ENCODE measurements around the gene KMT2B.

The KMT2B gene

GRCh38 chr19:35779033-35779432 is 61.2 kb downstream of the KMT2B start:
- DNase-seq, result no peak

DNA sequence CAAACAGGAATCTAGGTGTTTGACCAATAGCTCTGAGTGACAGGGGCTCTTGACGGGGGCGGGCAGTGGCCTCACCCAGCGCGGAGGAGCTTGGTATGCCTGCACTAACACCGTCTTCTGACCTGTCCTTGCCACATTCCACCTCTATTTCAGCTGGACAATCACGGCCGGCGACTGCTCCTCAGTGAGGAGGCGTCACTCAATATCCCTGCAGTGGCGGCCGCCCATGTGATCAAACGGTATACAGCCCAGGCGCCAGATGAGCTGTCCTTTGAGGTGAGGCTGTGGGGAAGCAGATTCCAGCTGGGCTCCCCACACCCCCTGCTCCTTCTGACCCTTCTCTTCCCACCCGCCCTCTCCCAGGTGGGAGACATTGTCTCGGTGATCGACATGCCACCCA is 62.3 kb downstream of the KMT2B start:
- DNase-seq, result no peak

DNA sequence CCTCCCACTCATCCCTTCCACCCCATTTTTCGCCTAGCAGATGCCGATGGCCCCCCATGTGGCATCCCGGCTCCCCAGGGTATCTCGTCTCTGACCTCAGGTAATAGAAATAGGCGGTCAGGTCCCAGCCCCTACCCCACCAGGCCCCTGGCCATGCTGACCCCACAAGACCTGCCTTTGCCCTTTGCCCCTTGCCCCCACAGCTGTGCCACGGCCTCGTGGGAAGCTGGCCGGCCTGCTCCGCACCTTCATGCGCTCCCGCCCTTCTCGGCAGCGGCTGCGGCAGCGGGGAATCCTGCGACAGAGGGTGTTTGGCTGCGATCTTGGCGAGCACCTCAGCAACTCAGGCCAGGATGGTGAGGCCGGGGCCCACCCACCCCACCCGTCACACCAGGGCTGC is 62.9 kb downstream of the KMT2B start:
- no peak for DNase-seq

DNA sequence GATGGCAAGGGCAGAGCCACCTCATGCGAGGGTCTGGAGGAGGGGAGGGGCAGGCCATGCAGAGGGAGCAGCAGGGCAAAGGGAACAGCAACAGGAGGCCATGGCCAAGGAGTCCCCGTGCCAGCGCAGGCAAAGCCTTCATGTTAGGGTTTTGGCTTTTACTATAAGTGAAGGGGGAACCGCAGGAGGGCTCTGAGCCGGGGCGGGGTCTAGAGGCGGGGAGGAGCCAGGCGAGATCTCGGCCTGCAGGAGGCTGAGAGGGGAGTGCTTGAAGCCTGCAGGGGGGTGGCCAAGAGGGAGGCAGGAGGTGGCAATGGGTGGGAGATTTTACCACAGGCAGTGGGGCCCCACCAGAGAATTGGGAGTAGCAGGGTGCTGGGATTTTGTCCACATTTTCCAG is 63.8 kb downstream of the KMT2B start:
- DNase-seq, result no peak

- DNase-seq, result no peak
These were observed 64.8 kb downstream of the KMT2B start for GRCh38 chr19:35782589-35782988.

GRCh38 chr19:35783469-35784434 is 65.9 kb downstream of the KMT2B start:
- DNase-seq, result no peak

GRCh38 chr19:35784503-35785338 is 66.9 kb downstream of the KMT2B start:
- no peak for DNase-seq

DNA sequence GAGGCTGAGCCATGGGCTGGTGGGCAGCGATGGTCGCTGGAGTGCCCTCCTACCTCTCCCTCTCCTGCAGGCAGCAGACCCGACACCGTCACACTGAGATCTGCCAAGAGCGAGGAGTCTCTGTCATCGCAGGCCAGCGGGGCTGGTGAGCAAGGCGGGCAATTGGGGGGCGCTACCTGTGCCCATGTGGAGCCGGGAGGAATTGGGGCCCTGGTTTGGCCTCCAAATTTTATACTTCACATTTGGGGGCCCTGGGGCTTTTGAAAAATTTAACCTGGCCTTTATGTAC is 67.5 kb downstream of the KMT2B start:
- no peak for DNase-seq

DNA sequence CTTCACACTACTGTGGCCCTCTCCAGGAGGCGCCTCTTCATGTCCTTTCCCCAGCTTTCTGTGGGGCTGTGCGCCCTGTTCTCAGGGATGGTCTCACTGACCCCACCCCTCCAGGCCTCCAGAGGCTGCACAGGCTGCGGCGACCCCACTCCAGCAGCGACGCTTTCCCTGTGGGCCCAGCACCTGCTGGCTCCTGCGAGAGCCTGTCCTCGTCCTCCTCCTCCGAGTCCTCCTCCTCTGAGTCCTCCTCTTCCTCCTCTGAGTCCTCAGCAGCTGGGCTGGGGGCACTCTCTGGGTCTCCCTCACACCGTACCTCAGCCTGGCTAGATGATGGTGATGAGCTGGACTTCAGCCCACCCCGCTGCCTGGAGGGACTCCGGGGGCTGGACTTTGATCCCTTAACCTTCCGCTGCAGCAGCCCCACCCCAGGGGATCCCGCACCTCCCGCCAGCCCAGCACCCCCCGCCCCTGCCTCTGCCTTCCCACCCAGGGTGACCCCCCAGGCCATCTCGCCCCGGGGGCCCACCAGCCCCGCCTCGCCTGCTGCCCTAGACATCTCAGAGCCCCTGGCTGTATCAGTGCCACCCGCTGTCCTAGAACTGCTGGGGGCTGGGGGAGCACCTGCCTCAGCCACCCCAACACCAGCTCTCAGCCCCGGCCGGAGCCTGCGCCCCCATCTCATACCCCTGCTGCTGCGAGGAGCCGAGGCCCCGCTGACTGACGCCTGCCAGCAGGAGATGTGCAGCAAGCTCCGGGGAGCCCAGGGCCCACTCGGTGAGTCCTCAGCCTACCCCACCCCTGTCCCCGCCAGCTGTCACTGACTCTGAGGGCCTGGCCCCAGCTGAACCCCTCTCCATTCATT is 68.7 kb downstream of the KMT2B start:
- no peak for DNase-seq

DNA sequence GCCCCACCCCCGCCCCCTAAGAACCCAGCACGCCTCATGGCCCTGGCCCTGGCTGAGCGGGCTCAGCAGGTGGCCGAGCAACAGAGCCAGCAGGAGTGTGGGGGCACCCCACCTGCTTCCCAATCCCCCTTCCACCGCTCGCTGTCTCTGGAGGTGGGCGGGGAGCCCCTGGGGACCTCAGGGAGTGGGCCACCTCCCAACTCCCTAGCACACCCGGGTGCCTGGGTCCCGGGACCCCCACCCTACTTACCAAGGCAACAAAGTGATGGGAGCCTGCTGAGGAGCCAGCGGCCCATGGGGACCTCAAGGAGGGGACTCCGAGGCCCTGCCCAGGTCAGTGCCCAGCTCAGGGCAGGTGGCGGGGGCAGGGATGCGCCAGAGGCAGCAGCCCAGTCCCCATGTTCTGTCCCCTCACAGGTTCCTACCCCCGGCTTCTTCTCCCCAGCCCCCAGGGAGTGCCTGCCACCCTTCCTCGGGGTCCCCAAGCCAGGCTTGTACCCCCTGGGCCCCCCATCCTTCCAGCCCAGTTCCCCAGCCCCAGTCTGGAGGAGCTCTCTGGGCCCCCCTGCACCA is 69.5 kb downstream of the KMT2B start:
- DNase-seq, result no peak
